ENCODE results near the gene OSBPL1A.
A peak's percentile ranks its signal among the peaks of the same experiment; 100 is the strongest.

Gene OSBPL1A

GRCh38 chr18:24227977-24228666 lies 169.5 kb downstream of the OSBPL1A start:
- no peak for TF ChIP-seq CTCF (IDR thresholded peaks at IDR 0.05)
- Mint-ChIP-seq H3K4me3 (no peak overlapping the region), H3K27me3 (ENCODE audit: low read depth, poor library complexity) (no peaks in the 10 kb centered on the region), H3K36me3 (ENCODE audit: low read depth) (peaks cover 33% of the 10 kb centered on the region), H3K9me3 (no peaks in the 10 kb centered on the region), H3K27ac (peak overlapping the region; percentile 79), H3K4me1 (peaks cover 28% of the 10 kb centered on the region)
- DNase-seq = no peak

GRCh38 chr18:24220318-24220688 lies 177.3 kb downstream of the OSBPL1A start:
- TF ChIP-seq CTCF (IDR thresholded peaks at IDR 0.05) = no peak
- Mint-ChIP-seq H3K4me3 (no peak overlapping the region), H3K27me3 (ENCODE audit: low read depth, poor library complexity) (no peaks in the 10 kb centered on the region), H3K27ac (no peak overlapping the region), H3K36me3 (ENCODE audit: low read depth) (peaks cover 8% of the 10 kb centered on the region), H3K9me3 (no peaks in the 10 kb centered on the region), H3K4me1 (peaks cover 7% of the 10 kb centered on the region)
- no peak for DNase-seq

GRCh38 chr18:24219561-24220317 lies 177.9 kb downstream of the OSBPL1A start:
- no peak overlapping the region for H3K4me3 Mint-ChIP-seq
- peaks cover 13% of the 10 kb centered on the region for H3K4me1 Mint-ChIP-seq
- H3K9me3 Mint-ChIP-seq = no peaks in the 10 kb centered on the region
- H3K36me3 Mint-ChIP-seq (ENCODE audit: low read depth) = peaks cover 5% of the 10 kb centered on the region
- DNase-seq = no peak
- H3K27ac Mint-ChIP-seq = no peak overlapping the region
- no peaks in the 10 kb centered on the region for H3K27me3 Mint-ChIP-seq (ENCODE audit: low read depth, poor library complexity)
- TF ChIP-seq CTCF (IDR thresholded peaks at IDR 0.05) = no peak

- DNase-seq = no peak
- Mint-ChIP-seq H3K4me3 (no peak overlapping the region), H3K4me1 (peaks cover 23% of the 10 kb centered on the region), H3K27me3 (ENCODE audit: low read depth, poor library complexity) (no peaks in the 10 kb centered on the region), H3K9me3 (no peaks in the 10 kb centered on the region), H3K36me3 (ENCODE audit: low read depth) (peaks cover 13% of the 10 kb centered on the region), H3K27ac (peak overlapping the region; percentile 28)
- no peak for TF ChIP-seq CTCF (IDR thresholded peaks at IDR 0.05)
These were observed 182.7 kb downstream of the OSBPL1A start for GRCh38 chr18:24214913-24215312.

GRCh38 chr18:24214144-24214543 lies 183.5 kb downstream of the OSBPL1A start:
- Mint-ChIP-seq H3K36me3 (ENCODE audit: low read depth) (peaks cover 19% of the 10 kb centered on the region), H3K27me3 (ENCODE audit: low read depth, poor library complexity) (no peaks in the 10 kb centered on the region), H3K27ac (peak overlapping the region; percentile 82), H3K9me3 (no peaks in the 10 kb centered on the region), H3K4me1 (peaks cover 23% of the 10 kb centered on the region), H3K4me3 (no peak overlapping the region)
- no peak for DNase-seq
- TF ChIP-seq CTCF (IDR thresholded peaks at IDR 0.05) = no peak
